Uterus (tissue), 4 donors: ENCODE data around the gene EP400. TPM values are rescaled to one million over a fixed set of nuclear protein-coding genes. Genes with fewer than 3 reads are reported as not detected.

Source experiments
- DNase-seq, 2 donors: peaks; one replicate each; pipeline ENCODE4 v3.0.0-alpha.2; 2019 to 2020
- H3K27ac ChIP-seq, 2 donors: fragments of 200-600 bp; sonication (generic); 1 replicate in 1 of 2; 2 replicates in 1 of 2; pipeline ENCODE4 v1.5.1; 2016 to 2018
- H3K27me3 ChIP-seq, 2 donors: fragments of 200-600 bp; sonication (generic); one replicate each; pipeline ENCODE4 v1.5.1; 2018 to 2019; ENCODE audit warnings: control low read depth in 1 of 2
- H3K36me3 ChIP-seq, 2 donors: fragments of 200-600 bp; sonication (generic); one replicate each; pipeline ENCODE4 v1.5.1; 2019; ENCODE audit warnings: control low read depth in 1 of 2
- H3K4me1 ChIP-seq, 2 donors: fragments of 200-600 bp; sonication (generic); one replicate each; pipeline ENCODE4 v1.5.1; 2018 to 2019; ENCODE audit warnings: control low read depth in 1 of 2
- H3K4me3 ChIP-seq, 2 donors: fragments of 200-600 bp; sonication (generic); 1 replicate in 1 of 2; 2 replicates in 1 of 2; pipeline ENCODE4 v1.5.1; 2018 to 2019; ENCODE audit warnings: mild to moderate bottlenecking in 1 of 2
- H3K9me3 ChIP-seq, 2 donors: fragments of 200-600 bp; sonication (generic); one replicate each; pipeline ENCODE4 v1.5.1; 2019; ENCODE audit warnings: control low read depth in 1 of 2
- POLR2A ChIP-seq, 2 donors: fragments of 450-650 bp; IDR thresholded peaks; one replicate each; pipeline ENCODE4 v1.6.1; 2016; ENCODE audit warnings: antibody characterized with exemption in 2 of 2, mild to moderate bottlenecking in 1 of 2, moderate library complexity in 1 of 2
- intact Hi-C: fragments of 100-400 bp; cut with DNase I; formaldehyde crosslinking; loops from one replicate; pipeline ENCODE4 v1.15.1; 2023; ENCODE audit warnings: low total_unique reads
- total RNA-seq, 4 donors: library from RNA; depleted of rRNA in 3 of 4; stranded (reverse); fragments of >200 nt in 3 of 4; gene quantifications; one replicate each; pipeline versions ENCODE4 v1.1.0 to v1.2.4, GENCODE V29; 2014 to 2023
- TF ChIP-seq, protein P1 (sequence below), 4 experiments: fragments of 200-600 bp in 2 of 4; fragments of 450-650 bp in 2 of 4; sonication (generic) in 2 of 4; IDR thresholded peaks; one replicate each; pipeline ENCODE4 v1.5.1; 2016 to 2019; ENCODE audit warnings: antibody characterized with exemption in 4 of 4, mild to moderate bottlenecking in 2 of 4, moderate library complexity in 1 of 4
- donor health status: DM: yes; HTN: yes; CAD: no.

Gene EP400
- total RNA-seq, 4 donors from 2014 or later: 11.8 to 70.6 (median 28.2) TPM

DNA sequence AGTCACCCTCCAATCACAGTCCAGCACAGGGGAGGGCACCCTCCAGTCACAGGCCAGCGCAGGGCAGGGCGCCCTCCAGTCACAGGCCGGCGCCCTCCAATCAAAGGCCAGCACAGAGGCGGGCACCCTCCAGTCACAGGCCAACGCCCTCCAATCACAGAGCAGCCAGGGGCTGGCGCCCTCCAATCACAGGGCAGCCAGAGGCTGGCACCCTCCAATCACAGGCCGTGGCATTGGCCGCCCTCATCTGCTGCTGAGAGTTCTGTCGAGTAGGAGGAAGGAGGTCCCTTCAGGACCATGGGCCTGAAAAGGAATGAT lies 167.8 kb downstream of the EP400 start:
- no peaks in the 10 kb centered on the region for H3K27me3 ChIP-seq
- DNase-seq: no peak
- no peaks in the 10 kb centered on the region for H3K36me3 ChIP-seq
- intact Hi-C loops: no loop called here
- H3K4me1 ChIP-seq: no peaks in the 10 kb centered on the region
- no peak overlapping the region for H3K27ac ChIP-seq
- no peak overlapping the region for H3K4me3 ChIP-seq
- TF ChIP-seq, protein P1, sequence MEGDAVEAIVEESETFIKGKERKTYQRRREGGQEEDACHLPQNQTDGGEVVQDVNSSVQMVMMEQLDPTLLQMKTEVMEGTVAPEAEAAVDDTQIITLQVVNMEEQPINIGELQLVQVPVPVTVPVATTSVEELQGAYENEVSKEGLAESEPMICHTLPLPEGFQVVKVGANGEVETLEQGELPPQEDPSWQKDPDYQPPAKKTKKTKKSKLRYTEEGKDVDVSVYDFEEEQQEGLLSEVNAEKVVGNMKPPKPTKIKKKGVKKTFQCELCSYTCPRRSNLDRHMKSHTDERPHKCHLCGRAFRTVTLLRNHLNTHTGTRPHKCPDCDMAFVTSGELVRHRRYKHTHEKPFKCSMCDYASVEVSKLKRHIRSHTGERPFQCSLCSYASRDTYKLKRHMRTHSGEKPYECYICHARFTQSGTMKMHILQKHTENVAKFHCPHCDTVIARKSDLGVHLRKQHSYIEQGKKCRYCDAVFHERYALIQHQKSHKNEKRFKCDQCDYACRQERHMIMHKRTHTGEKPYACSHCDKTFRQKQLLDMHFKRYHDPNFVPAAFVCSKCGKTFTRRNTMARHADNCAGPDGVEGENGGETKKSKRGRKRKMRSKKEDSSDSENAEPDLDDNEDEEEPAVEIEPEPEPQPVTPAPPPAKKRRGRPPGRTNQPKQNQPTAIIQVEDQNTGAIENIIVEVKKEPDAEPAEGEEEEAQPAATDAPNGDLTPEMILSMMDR (IDR thresholded peaks at IDR 0.05): no peak
- no peak for TF ChIP-seq POLR2A (IDR thresholded peaks at IDR 0.05)
- H3K9me3 ChIP-seq: no peaks in the 10 kb centered on the region

DNA sequence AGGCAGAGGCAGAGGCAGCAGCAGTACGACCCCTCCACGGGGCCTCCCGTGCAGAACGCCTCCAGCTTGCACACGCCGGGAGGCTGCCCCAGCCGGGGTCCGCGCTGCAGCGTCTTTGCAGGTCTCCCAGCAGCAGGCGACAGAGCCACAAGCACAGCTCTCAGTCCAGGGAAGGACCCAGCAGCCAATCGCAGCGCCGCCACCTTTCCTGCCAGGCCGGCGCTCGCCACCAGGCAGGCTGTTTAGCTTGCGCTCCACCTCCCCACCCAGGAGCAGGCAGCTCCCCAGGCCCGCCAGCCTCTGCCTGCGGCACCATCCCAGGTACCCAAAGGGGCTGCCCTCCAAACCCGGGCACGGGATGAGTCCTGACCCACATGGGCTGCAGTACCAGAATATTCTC lies 169.1 kb downstream of the EP400 start:
- Histone ChIP-seq H3K27ac (no peak overlapping the region), H3K4me3 (no peak overlapping the region), H3K4me1 (no peaks in the 10 kb centered on the region), H3K9me3 (no peaks in the 10 kb centered on the region), H3K36me3 (no peaks in the 10 kb centered on the region), H3K27me3 (no peaks in the 10 kb centered on the region)
- intact Hi-C loops: no loop called here
- no peak for DNase-seq
- TF ChIP-seq, protein P1 (IDR thresholded peaks at IDR 0.05): no peak
- TF ChIP-seq POLR2A (IDR thresholded peaks at IDR 0.05): no peak

DNA sequence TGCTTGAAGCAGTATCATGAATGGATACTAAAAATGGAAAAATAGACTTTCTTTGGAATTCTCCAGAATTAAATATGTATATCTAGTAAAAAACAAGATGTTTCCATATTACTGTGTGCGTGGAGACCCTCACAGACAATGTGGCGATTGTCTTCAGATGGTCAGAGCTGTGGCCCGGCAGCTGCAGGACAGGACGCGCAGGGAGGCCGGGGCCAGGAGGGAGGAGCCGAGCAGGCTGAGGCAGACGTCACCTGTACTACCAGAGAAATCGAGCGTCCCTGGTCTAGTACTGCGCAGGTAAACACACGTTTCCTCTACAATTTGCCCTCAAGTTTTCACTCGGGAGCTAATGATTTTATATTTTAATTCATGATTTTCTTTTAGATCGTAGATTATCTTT lies 171.5 kb downstream of the EP400 start:
- Histone ChIP-seq H3K27me3 (no peaks in the 10 kb centered on the region), H3K4me1 (no peaks in the 10 kb centered on the region), H3K27ac (no peak overlapping the region), H3K36me3 (no peaks in the 10 kb centered on the region), H3K4me3 (no peak overlapping the region), H3K9me3 (no peaks in the 10 kb centered on the region)
- TF ChIP-seq POLR2A (IDR thresholded peaks at IDR 0.05): no peak
- TF ChIP-seq, protein P1 (IDR thresholded peaks at IDR 0.05): no peak
- no peak for DNase-seq
- intact Hi-C loops: no loop called here

DNA sequence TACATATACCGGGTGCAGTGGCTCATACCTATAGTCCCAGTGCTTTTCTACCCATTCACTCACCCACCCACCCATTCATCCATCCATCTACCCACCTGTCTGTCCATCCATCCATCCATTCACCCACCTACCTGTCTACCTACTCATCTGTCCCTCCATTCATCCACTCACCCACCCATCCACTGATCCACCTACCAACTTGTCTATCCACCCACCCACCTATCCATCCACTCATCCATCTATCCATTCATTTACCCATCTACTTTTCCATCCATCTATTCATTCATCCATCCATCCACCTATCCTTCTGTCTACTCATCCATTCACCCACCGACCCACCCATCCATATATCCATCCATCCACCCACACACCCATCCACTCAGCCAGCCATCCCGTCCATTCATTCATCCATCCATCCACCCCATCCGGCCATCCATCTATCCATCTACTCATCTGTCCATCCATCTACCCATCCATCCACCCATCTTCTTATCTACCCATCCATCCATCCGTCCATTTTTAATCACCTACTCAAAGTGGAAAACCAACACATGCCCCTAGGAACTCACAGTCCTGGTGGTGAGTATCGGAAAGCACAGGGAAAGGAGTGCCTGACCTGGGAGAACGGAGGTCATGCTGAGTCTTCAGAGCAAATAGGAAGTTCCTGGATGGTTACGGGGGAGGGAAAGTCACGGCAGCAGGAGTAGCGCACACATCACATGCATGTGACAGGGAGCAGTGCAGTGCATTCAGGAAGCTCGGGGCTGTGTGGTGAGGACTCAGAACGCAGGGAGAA lies 174.4 kb downstream of the EP400 start:
- TF ChIP-seq, protein P1 (IDR thresholded peaks at IDR 0.05): no peak
- TF ChIP-seq POLR2A (IDR thresholded peaks at IDR 0.05): no peak
- DNase-seq: no peak
- Histone ChIP-seq H3K9me3 (no peaks in the 10 kb centered on the region), H3K4me3 (no peak overlapping the region), H3K36me3 (no peaks in the 10 kb centered on the region), H3K27ac (no peak overlapping the region), H3K4me1 (no peaks in the 10 kb centered on the region), H3K27me3 (no peaks in the 10 kb centered on the region)
- intact Hi-C loops: no loop called here

DNA sequence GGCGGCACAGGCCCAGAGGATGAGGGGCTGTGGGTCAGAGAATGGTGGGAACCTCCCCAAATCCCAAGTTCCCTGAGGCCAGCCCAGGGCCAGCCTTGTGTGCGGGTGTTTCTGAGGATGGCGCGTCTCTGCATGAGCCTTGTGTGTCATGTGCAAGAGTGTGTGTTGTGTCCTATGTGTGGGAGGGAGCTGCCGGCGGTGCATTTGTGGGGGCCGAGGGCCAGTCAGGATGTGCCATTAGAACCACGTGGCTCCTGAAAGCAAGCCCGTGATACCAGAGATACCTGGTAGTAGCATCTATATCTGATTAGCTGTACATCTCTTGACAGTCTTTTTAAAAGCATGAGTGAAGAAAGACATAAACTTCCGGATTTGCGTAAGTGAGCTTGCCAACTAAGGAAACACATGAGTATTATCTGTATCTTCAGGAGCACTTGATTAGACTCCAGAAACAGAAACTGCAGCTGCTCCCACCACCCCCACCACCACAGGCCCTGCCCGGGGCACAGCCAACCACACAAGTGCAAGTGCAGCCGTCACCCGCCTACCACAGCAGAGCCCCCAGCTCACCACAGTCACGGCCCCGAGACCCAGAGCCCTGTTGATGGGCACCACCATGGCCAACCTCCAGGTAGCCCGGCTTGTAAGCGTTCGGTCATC lies 175.2 kb downstream of the EP400 start:
- no peaks in the 10 kb centered on the region for H3K4me1 ChIP-seq
- no peaks in the 10 kb centered on the region for H3K27me3 ChIP-seq
- no peaks in the 10 kb centered on the region for H3K36me3 ChIP-seq
- TF ChIP-seq, protein P1 (IDR thresholded peaks at IDR 0.05): no peak
- no peak for TF ChIP-seq POLR2A (IDR thresholded peaks at IDR 0.05)
- no peak for DNase-seq
- H3K9me3 ChIP-seq: no peaks in the 10 kb centered on the region
- no peak overlapping the region for H3K4me3 ChIP-seq
- H3K27ac ChIP-seq: no peak overlapping the region
- intact Hi-C loops: no loop called here
